Kidney epithelial cell (primary cell): ENCODE measurements around the gene PTPN12. TPM values are rescaled to one million over a fixed set of nuclear protein-coding genes. Genes with fewer than 3 reads are reported as not detected.

Experiments
- DNase-seq: peaks from one replicate; pipeline ENCODE4 v3.0.0-alpha.2; 2010; ENCODE audit warnings: low read depth
- H3K27me3 ChIP-seq: 2 replicates; pipeline ENCODE4 v1.6.0; 2011; ENCODE audit warnings: low read length; ENCODE audit not compliant: control insufficient read depth, insufficient read depth
- H3K36me3 ChIP-seq: 2 replicates; pipeline ENCODE4 v1.5.1; 2011; ENCODE audit warnings: low read length; ENCODE audit not compliant: control insufficient read depth, insufficient read depth
- H3K4me3 ChIP-seq: 2 replicates; pipeline ENCODE4 v1.5.1; 2011; ENCODE audit warnings: low read depth, mild to moderate bottlenecking, control low read depth, low read length
- total RNA-seq: library from RNA; depleted of rRNA; stranded (reverse); fragments of >200 nt; gene quantifications from 2 replicates; pipeline ENCODE4 v1.2.3, GENCODE V29; 2015
- TF ChIP-seq, protein P1 (sequence below): IDR thresholded peaks from 2 replicates; pipeline ENCODE4 v1.5.1; 2011; ENCODE audit warnings: mild to moderate bottlenecking, moderate library complexity, low read length, control low read depth, inconsistent platforms; ENCODE audit not compliant: insufficient read depth, poor library complexity, severe bottlenecking

Gene PTPN12
- total RNA-seq, 1 donor from 2014 or later, result 57.7 TPM

DNA sequence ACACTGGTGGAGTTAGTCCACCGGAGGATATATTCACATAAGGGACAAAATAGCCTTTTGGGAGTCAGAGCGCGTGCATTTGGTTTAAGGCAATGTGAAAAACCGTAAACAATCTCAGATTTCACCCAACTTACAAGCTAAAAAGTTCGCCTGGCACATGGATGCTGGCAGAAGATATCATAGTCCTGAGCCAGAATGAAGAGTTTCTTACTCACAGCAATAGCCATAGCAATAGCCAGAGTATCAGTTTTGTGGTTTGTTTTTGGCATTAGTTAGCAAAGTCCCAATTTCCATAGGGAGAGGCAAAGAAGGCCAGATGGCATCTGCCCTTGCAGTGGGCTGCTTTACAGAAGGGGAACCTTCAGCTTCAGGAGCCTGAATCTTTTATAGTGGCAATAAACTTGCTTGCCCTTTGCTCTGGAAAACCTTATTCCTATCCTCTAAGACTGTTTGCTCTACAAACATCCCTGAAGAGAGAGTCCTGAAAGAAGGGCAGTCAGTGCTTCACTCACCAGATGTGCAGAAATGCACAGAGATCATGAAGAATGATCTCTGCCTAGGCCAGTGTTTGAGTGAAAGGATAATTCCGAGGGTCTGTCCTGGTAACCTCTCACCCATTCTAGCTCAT is 130.5 kb downstream of the PTPN12 start:
- Histone ChIP-seq H3K27me3 (no peaks in the 10 kb centered on the region), H3K36me3 (peaks cover 1% of the 10 kb centered on the region), H3K4me3 (no peak overlapping the region)
- no peak for DNase-seq
- TF ChIP-seq, protein P1, sequence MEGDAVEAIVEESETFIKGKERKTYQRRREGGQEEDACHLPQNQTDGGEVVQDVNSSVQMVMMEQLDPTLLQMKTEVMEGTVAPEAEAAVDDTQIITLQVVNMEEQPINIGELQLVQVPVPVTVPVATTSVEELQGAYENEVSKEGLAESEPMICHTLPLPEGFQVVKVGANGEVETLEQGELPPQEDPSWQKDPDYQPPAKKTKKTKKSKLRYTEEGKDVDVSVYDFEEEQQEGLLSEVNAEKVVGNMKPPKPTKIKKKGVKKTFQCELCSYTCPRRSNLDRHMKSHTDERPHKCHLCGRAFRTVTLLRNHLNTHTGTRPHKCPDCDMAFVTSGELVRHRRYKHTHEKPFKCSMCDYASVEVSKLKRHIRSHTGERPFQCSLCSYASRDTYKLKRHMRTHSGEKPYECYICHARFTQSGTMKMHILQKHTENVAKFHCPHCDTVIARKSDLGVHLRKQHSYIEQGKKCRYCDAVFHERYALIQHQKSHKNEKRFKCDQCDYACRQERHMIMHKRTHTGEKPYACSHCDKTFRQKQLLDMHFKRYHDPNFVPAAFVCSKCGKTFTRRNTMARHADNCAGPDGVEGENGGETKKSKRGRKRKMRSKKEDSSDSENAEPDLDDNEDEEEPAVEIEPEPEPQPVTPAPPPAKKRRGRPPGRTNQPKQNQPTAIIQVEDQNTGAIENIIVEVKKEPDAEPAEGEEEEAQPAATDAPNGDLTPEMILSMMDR, result no peak

DNA sequence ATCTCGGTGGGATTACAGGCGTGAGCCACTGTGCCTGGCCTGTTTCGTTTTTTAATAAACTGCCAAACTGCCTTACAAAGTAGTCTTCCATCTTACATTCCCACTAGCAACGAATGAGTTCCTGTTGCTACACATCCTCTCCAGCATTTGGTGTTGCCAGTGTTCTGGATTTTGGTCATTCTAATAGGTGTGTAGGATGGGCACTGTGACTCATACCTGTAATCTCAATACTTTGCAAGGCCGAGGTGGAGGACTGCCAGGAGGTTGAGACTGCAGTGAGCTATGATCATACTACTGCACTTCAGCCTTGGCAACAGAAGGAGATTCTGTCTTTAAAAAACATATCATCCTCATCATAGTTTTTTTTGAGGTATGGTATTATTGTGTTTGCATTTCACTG is 137.8 kb downstream of the PTPN12 start:
- Histone ChIP-seq H3K4me3 (no peak overlapping the region), H3K27me3 (no peaks in the 10 kb centered on the region), H3K36me3 (no peaks in the 10 kb centered on the region)
- DNase-seq, result no peak
- TF ChIP-seq, protein P1, result no peak

DNA sequence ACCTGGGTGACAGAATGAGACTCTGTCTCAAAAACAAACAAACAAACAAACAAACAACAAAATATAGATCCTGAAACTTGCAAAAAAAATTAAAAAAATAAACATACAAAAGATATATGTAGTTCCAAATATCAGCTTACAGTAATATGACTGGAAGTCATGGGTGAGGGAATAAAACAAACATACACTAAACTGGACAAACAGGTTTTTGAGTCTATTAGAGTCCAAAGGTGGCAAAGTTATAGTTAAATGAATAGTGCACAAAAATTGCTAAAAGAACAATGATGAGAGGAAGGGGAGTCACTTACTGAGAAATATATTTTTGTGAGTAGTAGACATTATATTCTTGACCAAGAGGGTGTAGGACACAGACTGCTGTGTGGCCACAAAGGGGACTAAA is 142.5 kb downstream of the PTPN12 start:
- no peaks in the 10 kb centered on the region for H3K36me3 ChIP-seq
- H3K27me3 ChIP-seq, result no peaks in the 10 kb centered on the region
- no peak for DNase-seq
- no peak overlapping the region for H3K4me3 ChIP-seq
- TF ChIP-seq, protein P1, result no peak

DNA sequence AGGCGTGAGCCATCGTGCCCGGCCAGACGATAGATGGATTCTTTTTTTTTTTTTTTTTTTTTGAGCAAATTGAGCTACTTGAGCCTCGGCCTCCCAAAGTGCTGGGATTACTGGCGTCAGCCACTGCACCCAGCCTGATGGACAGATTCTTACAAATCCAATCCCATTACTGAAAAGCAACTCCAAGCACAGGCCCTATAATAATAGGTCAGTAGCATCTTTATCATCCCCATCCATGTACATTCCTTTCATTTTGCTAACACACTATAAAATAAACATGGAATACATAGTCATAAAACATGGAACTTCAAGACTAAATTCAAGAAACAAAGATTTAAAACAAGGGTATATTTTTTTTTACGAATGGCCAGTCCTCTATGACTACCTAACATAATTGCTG is 143.2 kb downstream of the PTPN12 start:
- TF ChIP-seq, protein P1, result no peak
- Histone ChIP-seq H3K27me3 (no peaks in the 10 kb centered on the region), H3K36me3 (no peaks in the 10 kb centered on the region), H3K4me3 (no peak overlapping the region)
- DNase-seq, result no peak

DNA sequence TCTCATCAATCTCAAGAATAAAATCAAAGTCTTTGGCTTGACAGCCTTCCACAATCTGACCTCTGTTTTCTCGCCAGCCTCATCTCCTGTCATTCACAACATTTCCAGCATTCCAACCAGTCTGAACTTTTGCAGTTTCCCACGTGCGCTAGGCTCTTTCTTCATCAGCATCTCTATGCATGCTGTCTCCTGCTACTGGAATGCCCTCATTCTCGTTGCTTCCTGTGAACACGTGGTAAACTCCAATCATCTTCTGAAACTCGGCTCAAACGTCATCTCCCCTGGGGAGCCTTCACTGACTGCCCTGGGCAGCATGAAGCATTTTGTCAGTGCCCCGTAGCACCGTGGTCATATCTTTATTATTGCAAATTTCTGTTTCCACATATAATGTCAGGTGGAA is 146.9 kb downstream of the PTPN12 start:
- Histone ChIP-seq H3K36me3 (no peaks in the 10 kb centered on the region), H3K4me3 (no peak overlapping the region), H3K27me3 (no peaks in the 10 kb centered on the region)
- no peak for DNase-seq
- TF ChIP-seq, protein P1, result no peak

DNA sequence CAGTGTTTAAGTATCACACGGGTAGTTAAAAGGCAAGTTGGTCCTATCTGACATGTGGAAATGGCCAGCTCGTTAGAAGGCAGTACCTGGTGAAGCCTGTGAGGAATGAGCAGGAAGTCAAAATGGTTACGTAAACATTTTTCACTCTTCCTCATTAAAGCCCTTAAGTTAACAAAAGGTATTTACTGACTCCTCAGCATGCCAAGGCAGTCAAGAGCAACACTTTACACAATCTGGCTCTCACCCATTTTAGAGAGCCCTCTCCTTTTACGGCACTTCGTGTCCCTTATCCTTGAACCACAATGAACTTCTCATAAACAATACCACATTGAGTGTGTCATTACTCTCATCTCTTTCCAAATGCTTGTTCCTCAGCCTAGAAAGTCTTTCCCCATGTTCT is 148.1 kb downstream of the PTPN12 start:
- no peak for DNase-seq
- no peaks in the 10 kb centered on the region for H3K36me3 ChIP-seq
- H3K4me3 ChIP-seq, result no peak overlapping the region
- H3K27me3 ChIP-seq, result no peaks in the 10 kb centered on the region
- TF ChIP-seq, protein P1, result no peak
